ENCODE measurements around the gene ANKHD1.

The ANKHD1 gene

GRCh38 chr5:140401362-140402257, at the start of gene ANKHD1:
TSS of gene ANKHD1 (plus strand) at chr5:140401833. CDS start at chr5:140401968, 135 bp downstream.
- TF ChIP-seq CTCF (conservative IDR thresholded peaks at IDR 0.05; ENCODE audit: low read length) = no peak
- H3K4me3 ChIP-seq (ENCODE audit: low read length) = peak within 1 kb of the TSS; percentile 99
- peak; percentile 100 for DNase-seq (ENCODE audit: low read depth)

GRCh38 chr5:140355546-140355945, 46.1 kb upstream of the ANKHD1 start:
- no peak overlapping the region for H3K4me3 ChIP-seq (ENCODE audit: low read length)
- DNase-seq (ENCODE audit: low read depth) = no peak
- TF ChIP-seq CTCF (conservative IDR thresholded peaks at IDR 0.05; ENCODE audit: low read length) = no peak

- DNase-seq (ENCODE audit: low read depth) = no peak
- TF ChIP-seq CTCF (conservative IDR thresholded peaks at IDR 0.05; ENCODE audit: low read length) = no peak
- no peak overlapping the region for H3K4me3 ChIP-seq (ENCODE audit: low read length)
Measured at GRCh38 chr5:140356853-140357725, 44.5 kb upstream of the ANKHD1 start.

GRCh38 chr5:140357726-140358093, 43.9 kb upstream of the ANKHD1 start:
- peak overlapping the region; percentile 38 for H3K4me3 ChIP-seq (ENCODE audit: low read length)
- DNase-seq (ENCODE audit: low read depth) = peak; percentile 82
- TF ChIP-seq CTCF (conservative IDR thresholded peaks at IDR 0.05; ENCODE audit: low read length) = peak; percentile 90

- DNase-seq (ENCODE audit: low read depth) = peak; percentile 44
- H3K4me3 ChIP-seq (ENCODE audit: low read length) = no peak overlapping the region
Measured at GRCh38 chr5:140358738-140359310, 42.8 kb upstream of the ANKHD1 start.

GRCh38 chr5:140360101-140360500, 41.5 kb upstream of the ANKHD1 start, which contains the start of gene SLC4A9:
TSS of gene SLC4A9 (plus strand) at chr5:140360194. CDS start at chr5:140360237, 43 bp downstream.
- H3K4me3 ChIP-seq (ENCODE audit: low read length) = no peak within 1 kb of the TSS
- no peak for DNase-seq (ENCODE audit: low read depth)
- TF ChIP-seq CTCF (conservative IDR thresholded peaks at IDR 0.05; ENCODE audit: low read length) = no peak

More at GRCh38 chr5:140358738-140359310, 42.8 kb upstream of the ANKHD1 start:
- peak; percentile 68 for TF ChIP-seq CTCF (conservative IDR thresholded peaks at IDR 0.05; ENCODE audit: low read length)

All from AG10803 (cell line).